Ishikawa (cell line): ENCODE data around the gene ST6GALNAC2.

Experiments
- CEBPB ChIP-seq: IDR thresholded peaks from 2 replicates; pipeline ENCODE4 v1.6.1; 2012
- EGR1 ChIP-seq: IDR thresholded peaks from 2 replicates; pipeline ENCODE4 v1.6.1; 2012
- EP300 ChIP-seq: IDR thresholded peaks from 2 replicates; pipeline ENCODE4 v1.6.1; 2012; ENCODE audit warnings: borderline replicate concordance
- FOXM1 ChIP-seq: IDR thresholded peaks from 2 replicates; pipeline ENCODE4 v1.6.1; 2012; ENCODE audit warnings: low read depth, borderline replicate concordance
- NFIC ChIP-seq: IDR thresholded peaks from 2 replicates; pipeline ENCODE4 v1.6.1; 2012
- RAD21 ChIP-seq: IDR thresholded peaks from 2 replicates; pipeline ENCODE4 v1.6.1; 2012; ENCODE audit warnings: low read depth
- TAF1 ChIP-seq: IDR thresholded peaks from 2 replicates; pipeline ENCODE4 v1.6.1; 2012; ENCODE audit warnings: low read depth, mild to moderate bottlenecking
- TCF12 ChIP-seq: IDR thresholded peaks from 2 replicates; pipeline ENCODE4 v1.6.1; 2012; ENCODE audit warnings: low read depth
- TEAD4 ChIP-seq: IDR thresholded peaks from 2 replicates; pipeline ENCODE4 v1.6.1; 2012
- YY1 ChIP-seq: IDR thresholded peaks from 2 replicates; pipeline ENCODE4 v1.6.1; 2012; ENCODE audit warnings: low read depth
- TF ChIP-seq, protein P1 (sequence below): IDR thresholded peaks from 2 replicates; pipeline ENCODE4 v1.6.1; 2012; ENCODE audit warnings: low read depth, mild to moderate bottlenecking
- TF ChIP-seq, protein P2 (sequence below): IDR thresholded peaks from 2 replicates; pipeline ENCODE4 v1.6.1; 2012
- TF ChIP-seq, protein P3 (sequence below): IDR thresholded peaks from 2 replicates; pipeline ENCODE4 v1.6.1; 2012

ST6GALNAC2 gene

DNA sequence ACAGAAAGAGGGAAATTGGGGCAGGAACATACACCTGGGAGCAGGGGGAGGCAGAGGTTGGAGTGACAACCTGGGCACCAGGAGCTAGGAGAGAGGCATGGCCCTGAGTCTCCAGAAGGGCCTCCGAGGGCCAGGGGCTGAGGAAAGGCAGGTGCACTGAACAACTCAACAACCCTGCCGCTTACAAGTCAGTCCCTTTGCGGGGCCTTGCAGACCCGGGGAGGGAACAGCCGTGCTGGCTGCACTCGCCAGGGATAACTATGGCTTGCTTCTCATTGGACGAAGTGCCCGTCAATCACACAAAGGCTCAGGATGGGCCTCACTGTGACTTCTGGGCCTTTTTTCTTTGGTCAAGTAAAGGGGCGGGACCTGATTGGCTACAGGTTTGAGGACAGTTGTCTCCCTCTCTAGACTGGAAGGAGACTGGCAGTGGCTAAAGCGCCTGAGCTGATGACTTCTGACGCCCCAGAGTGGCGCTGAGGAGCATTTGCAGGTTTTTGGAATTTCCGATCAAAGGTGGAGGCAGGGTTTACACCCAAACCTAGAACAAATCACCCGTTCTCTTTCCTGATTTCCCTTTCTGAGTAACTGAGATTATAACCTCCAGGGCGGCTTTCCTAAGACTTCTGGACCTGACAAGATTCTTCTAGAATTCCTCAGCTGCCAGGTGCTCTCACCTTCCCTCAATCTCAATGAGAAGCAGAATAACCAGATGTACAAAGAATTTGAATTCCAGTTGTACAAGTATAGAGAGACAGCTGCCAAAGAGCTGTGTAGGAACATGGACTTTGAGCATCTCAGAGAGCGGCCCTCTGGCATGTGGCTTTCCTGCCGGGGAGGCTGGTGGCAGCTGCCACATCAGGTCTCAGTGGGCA lies 27.6 kb upstream of the ST6GALNAC2 start:
- no peak for TF ChIP-seq NFIC
- no peak for TF ChIP-seq TEAD4
- TF ChIP-seq RAD21, result peak; percentile 57

DNA sequence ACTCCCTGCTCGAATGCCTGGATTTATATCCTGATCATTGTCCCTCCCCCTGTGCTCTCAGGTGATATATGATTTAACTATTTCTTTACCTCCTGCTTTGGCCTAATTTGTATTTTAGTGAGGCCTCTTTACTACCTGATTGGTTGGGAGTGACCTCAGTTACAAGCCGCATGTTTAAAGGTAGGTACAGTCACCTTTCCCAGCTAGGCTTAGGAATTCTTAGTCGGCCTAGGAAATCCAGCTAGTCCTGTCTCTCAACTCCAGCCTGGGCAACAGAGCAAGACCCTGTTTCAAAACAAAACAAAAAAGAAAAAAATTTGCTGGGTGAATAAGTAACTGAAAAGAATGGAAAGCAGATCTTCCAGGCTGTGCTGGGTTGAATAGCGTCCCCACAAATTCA lies 26.8 kb upstream of the ST6GALNAC2 start:
- TF ChIP-seq FOXM1 (no peak), TCF12 (no peak), TEAD4 (no peak)

DNA sequence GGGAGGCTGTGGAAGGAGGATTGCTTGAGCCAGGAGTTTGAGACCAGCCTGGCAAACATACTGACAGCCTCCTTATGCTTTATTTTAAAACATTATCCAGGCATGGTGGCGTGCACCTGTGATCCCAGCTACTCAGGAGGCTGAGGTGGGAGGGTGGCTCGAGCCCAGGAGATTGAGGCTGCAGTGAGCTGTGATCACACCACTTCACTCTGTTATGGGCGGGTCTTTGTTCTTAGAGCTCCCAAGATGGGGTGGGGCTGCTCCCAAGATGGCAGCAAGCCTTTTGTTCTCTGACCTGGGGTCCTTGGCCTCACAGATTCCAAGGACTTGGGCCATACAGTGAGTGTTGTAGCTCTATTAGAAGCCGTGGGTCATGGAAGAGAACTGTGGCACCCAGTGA lies 26.1 kb upstream of the ST6GALNAC2 start:
- TF ChIP-seq, protein P1, sequence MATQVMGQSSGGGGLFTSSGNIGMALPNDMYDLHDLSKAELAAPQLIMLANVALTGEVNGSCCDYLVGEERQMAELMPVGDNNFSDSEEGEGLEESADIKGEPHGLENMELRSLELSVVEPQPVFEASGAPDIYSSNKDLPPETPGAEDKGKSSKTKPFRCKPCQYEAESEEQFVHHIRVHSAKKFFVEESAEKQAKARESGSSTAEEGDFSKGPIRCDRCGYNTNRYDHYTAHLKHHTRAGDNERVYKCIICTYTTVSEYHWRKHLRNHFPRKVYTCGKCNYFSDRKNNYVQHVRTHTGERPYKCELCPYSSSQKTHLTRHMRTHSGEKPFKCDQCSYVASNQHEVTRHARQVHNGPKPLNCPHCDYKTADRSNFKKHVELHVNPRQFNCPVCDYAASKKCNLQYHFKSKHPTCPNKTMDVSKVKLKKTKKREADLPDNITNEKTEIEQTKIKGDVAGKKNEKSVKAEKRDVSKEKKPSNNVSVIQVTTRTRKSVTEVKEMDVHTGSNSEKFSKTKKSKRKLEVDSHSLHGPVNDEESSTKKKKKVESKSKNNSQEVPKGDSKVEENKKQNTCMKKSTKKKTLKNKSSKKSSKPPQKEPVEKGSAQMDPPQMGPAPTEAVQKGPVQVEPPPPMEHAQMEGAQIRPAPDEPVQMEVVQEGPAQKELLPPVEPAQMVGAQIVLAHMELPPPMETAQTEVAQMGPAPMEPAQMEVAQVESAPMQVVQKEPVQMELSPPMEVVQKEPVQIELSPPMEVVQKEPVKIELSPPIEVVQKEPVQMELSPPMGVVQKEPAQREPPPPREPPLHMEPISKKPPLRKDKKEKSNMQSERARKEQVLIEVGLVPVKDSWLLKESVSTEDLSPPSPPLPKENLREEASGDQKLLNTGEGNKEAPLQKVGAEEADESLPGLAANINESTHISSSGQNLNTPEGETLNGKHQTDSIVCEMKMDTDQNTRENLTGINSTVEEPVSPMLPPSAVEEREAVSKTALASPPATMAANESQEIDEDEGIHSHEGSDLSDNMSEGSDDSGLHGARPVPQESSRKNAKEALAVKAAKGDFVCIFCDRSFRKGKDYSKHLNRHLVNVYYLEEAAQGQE, result no peak
- TF ChIP-seq EP300 (no peak), RAD21 (no peak), YY1 (no peak), EGR1 (no peak)
- TF ChIP-seq, protein P2, sequence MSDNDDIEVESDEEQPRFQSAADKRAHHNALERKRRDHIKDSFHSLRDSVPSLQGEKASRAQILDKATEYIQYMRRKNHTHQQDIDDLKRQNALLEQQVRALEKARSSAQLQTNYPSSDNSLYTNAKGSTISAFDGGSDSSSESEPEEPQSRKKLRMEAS, result no peak
- TF ChIP-seq, protein P3, sequence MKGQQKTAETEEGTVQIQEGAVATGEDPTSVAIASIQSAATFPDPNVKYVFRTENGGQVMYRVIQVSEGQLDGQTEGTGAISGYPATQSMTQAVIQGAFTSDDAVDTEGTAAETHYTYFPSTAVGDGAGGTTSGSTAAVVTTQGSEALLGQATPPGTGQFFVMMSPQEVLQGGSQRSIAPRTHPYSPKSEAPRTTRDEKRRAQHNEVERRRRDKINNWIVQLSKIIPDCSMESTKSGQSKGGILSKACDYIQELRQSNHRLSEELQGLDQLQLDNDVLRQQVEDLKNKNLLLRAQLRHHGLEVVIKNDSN, result no peak

DNA sequence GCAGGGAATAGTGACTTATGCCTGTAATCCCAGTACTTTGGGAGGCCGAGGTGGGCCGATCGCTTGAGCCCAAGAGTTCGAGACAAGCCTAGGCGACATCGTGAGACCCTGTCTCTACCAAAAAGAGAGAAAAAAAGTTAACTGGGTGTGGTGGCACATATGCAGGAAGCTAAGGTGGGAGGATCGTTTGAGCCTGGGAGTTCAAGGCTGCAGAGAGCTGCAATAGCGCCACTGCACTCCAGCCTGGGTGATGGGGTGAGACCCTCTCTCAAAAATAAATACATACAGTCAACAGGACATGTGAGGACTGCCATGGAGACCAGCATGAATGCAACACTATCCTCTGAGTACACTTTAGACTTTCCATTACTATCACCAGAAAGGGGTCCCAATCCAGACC lies 15.4 kb upstream of the ST6GALNAC2 start:
- TF ChIP-seq, protein P1, result no peak
- TF ChIP-seq TAF1 (no peak), RAD21 (no peak), EP300 (no peak), YY1 (no peak), TEAD4 (no peak)
- TF ChIP-seq, protein P2, result no peak

DNA sequence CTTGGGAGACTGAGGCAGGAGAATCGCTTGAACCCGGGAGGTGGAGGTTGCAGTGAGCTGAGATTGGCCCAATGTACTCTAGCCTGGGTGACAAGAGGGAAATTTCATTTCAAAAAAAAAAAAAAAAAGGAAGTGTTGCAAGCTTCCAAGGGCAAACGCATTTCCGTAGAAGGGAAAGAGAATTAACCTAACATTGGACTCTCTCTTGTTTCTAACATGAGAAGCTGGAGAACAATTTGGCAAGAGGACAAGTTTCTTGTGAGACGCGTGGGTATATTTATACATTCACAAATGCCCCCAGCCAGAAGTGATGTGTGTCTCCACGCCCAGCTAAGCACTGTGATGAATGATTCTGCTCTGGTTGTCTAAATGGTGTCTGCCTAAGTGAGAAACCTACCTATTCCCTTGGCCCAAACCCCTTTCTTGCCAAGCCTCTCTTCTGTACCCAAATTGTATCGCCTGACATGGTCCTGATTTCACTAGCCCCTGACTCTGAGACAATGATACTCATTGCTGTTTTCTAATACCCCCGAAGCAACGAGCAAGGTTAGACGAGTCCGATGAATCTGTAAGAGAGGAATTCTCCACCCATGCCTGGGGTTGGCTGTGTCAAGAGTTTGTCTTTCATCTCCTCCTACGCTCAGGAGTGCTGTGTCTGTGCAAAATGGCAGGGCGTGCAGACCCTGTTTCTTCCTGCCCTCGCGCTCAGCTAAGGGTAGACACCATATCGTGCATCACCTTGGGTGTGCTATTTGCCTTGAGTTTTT lies 14.2 kb upstream of the ST6GALNAC2 start:
- no peak for TF ChIP-seq CEBPB
- TF ChIP-seq, protein P3, result no peak
- no peak for TF ChIP-seq RAD21
- no peak for TF ChIP-seq YY1
- TF ChIP-seq, protein P1, result no peak
- TF ChIP-seq TAF1, result no peak
- TF ChIP-seq TCF12, result no peak
